Measurements from ENCODE around the gene RASGRF1. TPM values are rescaled to one million over a fixed set of nuclear protein-coding genes. Genes with fewer than 3 reads are reported as not detected.

Gene RASGRF1
- polyA plus RNA-seq, 3 donors: 0.43 to 0.72 (median 0.54) TPM

GRCh38 chr15:78982736-78983135, 107.8 kb downstream of the RASGRF1 start:
- no peak for DNase-seq (ENCODE audit: extremely low read depth in 1 of 11, low read depth in 9 of 11, low spot score in 4 of 11)

GRCh38 chr15:78981532-78982313, 108.9 kb downstream of the RASGRF1 start:
- no peak for DNase-seq (ENCODE audit: extremely low read depth in 1 of 11, low read depth in 9 of 11, low spot score in 4 of 11)

DNA sequence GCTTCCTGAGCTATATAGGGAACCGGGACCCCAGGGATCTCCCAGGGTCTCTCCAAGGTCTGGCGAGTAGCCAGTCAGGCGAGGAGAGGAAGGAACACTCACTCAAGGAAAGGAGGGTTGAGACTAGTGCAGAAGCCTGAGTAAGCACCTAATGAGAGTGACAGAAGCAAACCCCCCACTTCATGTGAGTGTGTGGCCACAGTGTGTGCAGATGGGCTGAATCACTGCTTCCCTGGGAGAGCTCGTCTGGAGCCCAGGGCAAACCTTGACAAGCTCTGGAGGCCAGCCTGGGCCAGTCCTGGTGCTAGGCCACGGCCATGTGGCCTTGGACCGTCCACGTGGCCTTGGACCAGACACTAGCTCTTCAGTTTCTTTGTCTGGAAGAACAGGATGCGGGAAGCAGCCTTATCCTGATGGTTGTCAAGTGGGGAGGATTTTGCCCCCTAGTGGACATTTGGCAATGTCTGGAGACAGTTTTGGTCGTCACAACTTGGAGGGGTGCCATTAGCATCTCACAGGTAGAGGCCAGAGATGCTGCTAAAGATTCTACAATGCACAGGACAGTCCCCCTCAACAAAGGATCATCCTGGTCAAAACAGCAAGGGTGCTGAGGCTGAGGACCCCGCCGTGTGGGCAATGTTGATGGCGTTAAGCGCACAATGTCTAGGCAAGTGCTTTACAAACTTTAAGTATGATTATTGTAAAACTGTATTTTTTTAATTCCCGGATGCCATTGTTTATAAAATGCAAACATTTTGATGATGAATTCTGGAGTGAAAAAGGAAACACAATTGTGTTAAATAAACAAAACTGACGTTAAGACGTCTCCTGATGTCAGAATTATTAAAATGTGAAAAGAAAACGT, 110.9 kb downstream of the RASGRF1 start:
- DNase-seq (ENCODE audit: extremely low read depth in 1 of 11, low read depth in 9 of 11, low spot score in 4 of 11): peak in 8 of 11 donors; percentile 24 to 54 (median 36)

DNA sequence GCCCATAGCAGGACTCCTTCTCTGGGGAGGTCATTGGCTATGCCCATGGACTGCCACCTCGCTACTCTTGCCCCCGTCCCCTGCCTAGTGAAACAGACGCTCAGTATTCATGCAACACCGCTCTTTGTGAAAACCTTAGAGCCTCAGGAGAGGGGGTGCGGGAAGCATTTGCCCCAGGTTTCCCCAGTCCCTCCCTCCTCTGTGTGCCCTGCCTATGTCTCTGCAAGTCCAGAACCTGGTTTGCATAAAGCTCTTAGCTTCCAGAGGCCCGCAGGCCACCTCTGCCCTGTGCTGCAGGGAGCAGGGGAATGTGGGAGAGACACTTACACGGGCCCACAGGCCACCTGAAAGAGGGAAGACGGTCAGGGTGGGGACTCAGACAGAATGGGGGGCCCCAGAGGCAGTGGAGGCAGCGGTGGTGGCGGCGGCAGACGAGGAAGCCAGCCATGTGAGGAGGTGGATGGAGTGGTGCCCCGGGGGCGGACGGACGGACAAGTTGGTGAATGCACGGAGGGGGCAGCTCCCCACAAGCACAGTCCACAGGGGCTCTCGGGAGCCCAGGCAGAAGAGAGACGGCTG, 111.9 kb downstream of the RASGRF1 start:
- no peak for DNase-seq (ENCODE audit: extremely low read depth in 1 of 11, low read depth in 9 of 11, low spot score in 4 of 11)

- no peak for DNase-seq (ENCODE audit: extremely low read depth in 1 of 11, low read depth in 9 of 11, low spot score in 4 of 11)
These were observed 112.8 kb downstream of the RASGRF1 start for GRCh38 chr15:78977591-78978347.

- no peak for DNase-seq (ENCODE audit: extremely low read depth in 1 of 11, low read depth in 9 of 11, low spot score in 4 of 11)
These were observed 113.4 kb downstream of the RASGRF1 start for GRCh38 chr15:78977091-78977571.

DNA sequence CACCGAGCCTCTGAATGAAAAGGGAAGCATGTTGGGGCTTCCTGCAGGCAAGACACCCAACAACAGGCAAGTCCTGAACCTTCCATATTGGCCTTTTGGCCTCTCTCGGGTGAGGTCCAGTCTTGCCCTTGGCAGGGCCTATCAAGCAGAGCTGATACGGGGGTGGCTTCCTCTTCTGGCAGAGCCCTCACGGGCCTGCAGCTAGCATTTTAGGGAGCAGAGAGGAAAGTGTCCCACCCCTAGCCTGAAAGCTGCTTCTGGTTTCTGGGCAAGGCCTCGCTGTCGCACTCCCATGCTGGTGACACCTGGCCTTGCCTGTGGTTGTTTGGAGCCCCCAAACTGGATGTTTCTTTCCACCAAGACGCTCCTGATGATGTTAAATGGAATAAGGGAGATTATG, 113.9 kb downstream of the RASGRF1 start:
- DNase-seq (ENCODE audit: extremely low read depth in 1 of 11, low read depth in 9 of 11, low spot score in 4 of 11): no peak

- DNase-seq (ENCODE audit: extremely low read depth in 1 of 11, low read depth in 9 of 11, low spot score in 4 of 11): no peak
These were observed 116.2 kb downstream of the RASGRF1 start for GRCh38 chr15:78974272-78974918.

- DNase-seq (ENCODE audit: extremely low read depth in 1 of 11, low read depth in 9 of 11, low spot score in 4 of 11): no peak
These were observed 120.8 kb downstream of the RASGRF1 start for GRCh38 chr15:78969687-78970349.

DNA sequence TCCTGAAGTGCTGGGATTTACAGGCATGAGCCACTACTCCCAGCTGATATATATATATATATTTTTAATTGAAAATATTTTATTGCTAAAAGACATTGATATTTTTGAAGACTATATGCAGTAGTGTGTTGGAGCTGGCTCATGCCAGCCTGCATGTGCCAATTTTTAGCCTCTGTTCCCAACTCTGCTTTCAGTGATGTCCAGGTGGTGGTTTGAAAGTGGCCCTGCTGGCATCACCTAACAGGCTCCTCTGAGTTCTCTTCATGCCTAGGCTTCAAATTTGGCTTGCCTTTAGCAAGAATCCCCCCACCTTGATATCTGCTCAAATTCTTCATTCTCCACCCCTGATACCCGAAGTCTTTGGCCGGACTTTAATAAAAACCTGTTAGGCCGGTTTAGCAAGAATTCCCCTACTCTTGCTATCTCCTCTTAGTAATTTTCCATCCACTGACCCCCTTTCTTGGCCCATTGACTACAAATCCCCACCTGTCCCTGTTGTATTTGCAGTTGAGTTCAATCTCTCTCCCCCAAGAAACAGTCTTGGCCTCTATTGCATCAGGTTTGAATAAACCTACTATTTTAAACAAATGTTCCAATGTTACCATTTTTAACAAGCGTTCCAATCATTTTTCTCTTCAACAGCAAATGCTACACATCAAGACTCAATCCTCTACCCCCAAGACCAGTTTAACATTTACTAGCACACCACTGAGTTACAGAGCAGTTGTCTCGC, 121.9 kb downstream of the RASGRF1 start:
- DNase-seq (ENCODE audit: extremely low read depth in 1 of 11, low read depth in 9 of 11, low spot score in 4 of 11): no peak

- no peak for DNase-seq (ENCODE audit: extremely low read depth in 1 of 11, low read depth in 9 of 11, low spot score in 4 of 11)
These were observed 122.5 kb downstream of the RASGRF1 start for GRCh38 chr15:78968114-78968513.

- DNase-seq (ENCODE audit: extremely low read depth in 1 of 11, low read depth in 9 of 11, low spot score in 4 of 11): no peak
These were observed 130.3 kb downstream of the RASGRF1 start for GRCh38 chr15:78960308-78960707.

- no peak for DNase-seq (ENCODE audit: extremely low read depth in 1 of 11, low read depth in 9 of 11, low spot score in 4 of 11)
These were observed 131.2 kb downstream of the RASGRF1 start for GRCh38 chr15:78959360-78959759.

- no peak for DNase-seq (ENCODE audit: extremely low read depth in 1 of 11, low read depth in 9 of 11, low spot score in 4 of 11)
These were observed 133.0 kb downstream of the RASGRF1 start for GRCh38 chr15:78957416-78958093.

- no peak for DNase-seq (ENCODE audit: extremely low read depth in 1 of 11, low read depth in 9 of 11, low spot score in 4 of 11)
These were observed 133.6 kb downstream of the RASGRF1 start for GRCh38 chr15:78956937-78957336.

DNA sequence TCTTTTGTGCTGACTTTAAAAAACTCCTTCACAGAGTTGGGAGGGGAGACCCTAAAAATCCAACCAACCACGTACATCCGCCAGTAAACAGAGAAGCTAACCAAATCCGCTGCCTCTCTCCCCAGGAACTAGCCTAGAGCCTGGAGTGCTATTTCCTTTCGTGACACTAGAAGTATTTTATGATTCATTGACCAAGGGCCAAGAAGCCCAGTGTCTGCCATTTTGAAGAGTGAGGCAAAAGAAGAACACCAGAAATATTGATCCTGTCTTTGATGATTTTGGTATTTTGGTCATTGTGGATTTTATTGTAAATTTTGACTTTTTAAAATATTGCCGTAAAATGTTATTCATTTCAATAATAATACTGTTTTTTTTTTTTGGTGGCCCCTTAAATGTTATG, 135.2 kb downstream of the RASGRF1 start:
- no peak for DNase-seq (ENCODE audit: extremely low read depth in 1 of 11, low read depth in 9 of 11, low spot score in 4 of 11)

DNA sequence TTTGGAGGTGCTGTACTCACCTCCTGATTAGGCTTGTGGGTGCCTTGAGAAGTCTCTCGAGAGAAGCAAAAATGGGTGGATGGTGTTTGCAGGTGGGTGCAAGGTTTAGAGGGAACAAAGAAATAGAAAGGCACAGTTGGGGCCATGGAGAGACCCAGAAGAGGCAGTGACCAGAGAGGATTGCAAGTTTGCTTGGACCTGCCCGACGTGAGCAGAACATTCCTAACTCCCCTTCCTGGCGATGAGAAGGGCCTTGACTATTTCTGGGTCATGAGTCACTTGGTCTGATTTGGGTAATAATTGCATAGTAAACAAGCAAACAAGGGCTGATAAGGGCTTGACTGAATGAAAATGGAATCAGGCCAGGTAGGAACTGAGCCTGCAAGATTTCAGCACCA, 138.7 kb downstream of the RASGRF1 start:
- DNase-seq (ENCODE audit: extremely low read depth in 1 of 11, low read depth in 9 of 11, low spot score in 4 of 11): no peak
